GM12878 (cell line): ENCODE results near the gene EFHD2. TPM values are rescaled to one million over a fixed set of nuclear protein-coding genes. Genes with fewer than 3 reads are reported as not detected.

Experiments
- ATAC-seq: fragments of 200-7000 bp; cut with Tn5 transposase; 3 replicates; pipeline ENCODE4 v1.9.1; 2020; ENCODE audit warnings: mild to moderate bottlenecking, moderate library complexity
- BruUV-seq: library from RNA; stranded (reverse); fragments of 400-500 nt; replicated peaks from 2 replicates; lab custom pipeline; 2021; lab: Mats Ljungman, UMichigan
- CTCF ChIA-PET: fragments of 300-600 bp; sonication (Branson Sonifier 250); formaldehyde crosslinking; extraction: SDS; loops from one replicate; lab custom pipeline; 2021; ENCODE audit warnings: inconsistent platforms; lab: Yijun Ruan, JAX
- POLR2A ChIA-PET: fragments of 350-600 bp; formaldehyde crosslinking; extraction: SDS; loops from one replicate; lab custom pipeline; 2021; ENCODE audit warnings: inconsistent platforms; lab: Charles Lee
- RAD21 ChIA-PET: fragments of 300-600 bp; sonication (Branson Sonifier 250); formaldehyde crosslinking; loops from one replicate; lab custom pipeline; 2023; ENCODE audit warnings: antibody characterized with exemption; ENCODE audit not compliant: unreplicated experiment; lab: Charles Lee
- SMC1A ChIA-PET: fragments of 300-600 bp; sonication (Branson Sonifier 250); formaldehyde crosslinking; loops from one replicate; lab custom pipeline; 2023; ENCODE audit not compliant: unreplicated experiment, uncharacterized antibody; lab: Charles Lee
- DNase-seq: peaks from one replicate; pipeline ENCODE4 v3.0.0-alpha.2; 2011; ENCODE audit warnings: low read depth, low spot score
- FAIRE-seq: peaks from 3 replicates; lab custom pipeline; 2011; peaks lifted over from hg19 to GRCh38; lab: Jason Lieb, UNC
- H2AFZ ChIP-seq: 2 replicates; pipeline ENCODE4 v1.6.0; 2011; ENCODE audit warnings: low read depth, low read length, control low read depth; ENCODE audit not compliant: control insufficient read depth
- H3K27ac ChIP-seq: 2 replicates; pipeline ENCODE4 v1.5.1; 2011; ENCODE audit warnings: control low read depth; ENCODE audit not compliant: control insufficient read depth, insufficient read depth
- H3K27me3 ChIP-seq, 2 experiments: replicated peaks in 1 of 2; 2 replicates each; pipeline versions ENCODE4 v1.6.0 to v1.6.1; 2011; ENCODE audit warnings: low read length in 1 of 2; ENCODE audit not compliant: control insufficient read depth in 2 of 2, insufficient read depth in 2 of 2
- H3K36me3 ChIP-seq, 2 experiments: 2 replicates each; pipeline ENCODE4 v1.5.1; 2011; ENCODE audit warnings: low read length in 1 of 2; ENCODE audit not compliant: control insufficient read depth in 2 of 2, insufficient read depth in 2 of 2
- H3K4me1 ChIP-seq: 2 replicates; pipeline ENCODE4 v1.6.1; 2011; ENCODE audit warnings: mild to moderate bottlenecking, low read length, moderate library complexity, mixed read lengths; ENCODE audit not compliant: control insufficient read depth, insufficient read depth
- H3K4me2 ChIP-seq: 2 replicates; pipeline ENCODE4 v1.6.0; 2011; ENCODE audit warnings: control low read depth; ENCODE audit not compliant: control insufficient read depth, insufficient read depth
- H3K4me3 ChIP-seq: fragments of 200-600 bp; sonication (generic); 2 replicates; pipeline ENCODE4 v1.5.1; 2016
- H3K79me2 ChIP-seq: 2 replicates; pipeline ENCODE4 v1.6.0; 2011; ENCODE audit warnings: low read length; ENCODE audit not compliant: control insufficient read depth, insufficient read depth
- H3K9ac ChIP-seq: 2 replicates; pipeline ENCODE4 v1.8.0; 2011; ENCODE audit warnings: low read length, control low read depth, mixed read lengths; ENCODE audit not compliant: control insufficient read depth, insufficient read depth
- H3K9me3 ChIP-seq: replicated peaks from 3 replicates; pipeline ENCODE4 v1.5.1; 2011; ENCODE audit warnings: mild to moderate bottlenecking, low read length; ENCODE audit not compliant: control insufficient read depth, insufficient read depth
- H4K20me1 ChIP-seq: 2 replicates; pipeline ENCODE4 v1.6.0; 2011; ENCODE audit not compliant: control insufficient read depth, insufficient read depth
- E2F4 ChIP-seq: IDR thresholded peaks from 2 replicates; pipeline ENCODE4 v1.6.1; 2012; ENCODE audit warnings: low read depth, low read length, improper control_type of control experiment
- EED ChIP-seq: sonication (generic); IDR thresholded peaks from 2 replicates; pipeline ENCODE4 v1.6.1; 2016; ENCODE audit warnings: antibody characterized with exemption, low read depth
- IKZF2 ChIP-seq, 2 experiments: fragments of 450-650 bp; IDR thresholded peaks; 2 replicates each; pipeline ENCODE4 v1.6.1; 2017; ENCODE audit warnings: mild to moderate bottlenecking in 2 of 2, moderate library complexity in 2 of 2
- KDM1A ChIP-seq: fragments of 200-600 bp; sonication (generic); IDR thresholded peaks from 2 replicates; pipeline ENCODE4 v1.6.1; 2016; ENCODE audit warnings: borderline replicate concordance
- MTA3 ChIP-seq: IDR thresholded peaks from 2 replicates; pipeline ENCODE4 v1.6.1; 2012; ENCODE audit warnings: low read length, inconsistent platforms, borderline replicate concordance
- NR2F1 ChIP-seq: fragments of 450-650 bp; conservative IDR thresholded peaks from 2 replicates; pipeline ENCODE4 v1.6.1; 2017; ENCODE audit warnings: mild to moderate bottlenecking
- RCOR1 ChIP-seq: conservative IDR thresholded peaks from 2 replicates; pipeline ENCODE4 v1.6.1; 2012; ENCODE audit warnings: low read depth, low read length, improper control_type of control experiment
- WGBS: methylation state at CpG from one replicate; pipeline ENCODE4 v1.1.6; 2016; ENCODE audit warnings: low lambda C conversion rate; ENCODE audit not compliant: insufficient replicate concordance, insufficient coverage; ENCODE audit errors: missing lambda C conversion rate; 5-methylcytosine and 5-hydroxymethylcytosine counted together
- in situ Hi-C: fragments of 300-500 bp; cut with MboI; formaldehyde crosslinking; loops from 9 replicates; pipeline ENCODE4 v1.14.3; 2018; ENCODE audit warnings: mixed read lengths
- intact Hi-C: fragments of 100-400 bp; cut with micrococcal nuclease; formaldehyde crosslinking; loops from one replicate; pipeline ENCODE4 v1.14.2; 2022; ENCODE audit not compliant: unreplicated experiment
- polyA plus RNA-seq, 11 experiments: library from polyadenylated mRNA; depleted of rRNA in 4 of 11; unstranded in 6 of 11; stranded (reverse) in 5 of 11; fragments of >200 nt; fragmentation: Nextera tagmentation in 4 of 11; fragmentation: Illumina TruSeq in 1 of 11; extraction: Ambion mirVana in 4 of 11; extraction: Trizol in 1 of 11; gene quantifications; 1 replicate in 1 of 11; 2 replicates in 10 of 11; pipeline versions ENCODE4 v1.2.1 to v1.2.3, GENCODE V29; 2011 to 2016; ENCODE audit warnings: inconsistent platforms in 2 of 11, missing spikeins in 2 of 11, low read depth in 1 of 11
- total RNA-seq, 4 experiments: library from RNA; depleted of rRNA in 3 of 4; stranded (reverse); fragments of >200 nt in 3 of 4; fragmentation: Illumina TruSeq in 1 of 4; extraction: Trizol in 1 of 4; gene quantifications; 2 replicates each; pipeline versions ENCODE4 v1.2.1 to v1.2.3, GENCODE V29; 2013 to 2021
- TF ChIP-seq, protein P1 (sequence below): fragments of 450-650 bp; IDR thresholded peaks from 2 replicates; pipeline ENCODE4 v1.6.1; 2016; ENCODE audit warnings: mild to moderate bottlenecking

EFHD2 gene
- total and polyA plus RNA-seq, 10 of the 15 experiments (the other 5 are each of a cell fraction or from before 2014, with no cell fraction given) = 4.0 to 114 (median 66.1) TPM

DNA sequence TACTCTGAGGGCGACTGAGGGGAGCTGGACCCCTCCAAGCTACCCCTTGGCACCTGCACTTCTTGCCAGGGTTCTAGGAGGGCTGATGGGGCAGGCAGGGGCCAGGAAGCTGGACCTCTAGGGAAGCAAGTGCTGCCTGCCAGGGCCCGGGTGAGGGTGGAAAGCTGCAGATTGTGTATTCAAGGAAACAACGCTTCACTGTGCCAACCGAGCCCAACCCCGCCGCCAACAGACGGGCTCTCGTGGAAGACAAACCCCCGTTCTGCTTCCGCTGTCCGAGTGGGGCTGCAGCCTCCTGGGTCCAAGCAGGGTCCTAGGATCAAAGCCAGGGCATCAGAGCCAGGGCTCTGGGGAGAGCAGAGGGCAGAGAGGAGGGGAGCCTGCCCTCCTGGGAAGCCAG, 3.2 kb downstream of the EFHD2 start:
- H4K20me1 ChIP-seq = no peaks in the 10 kb centered on the region; the same call in 1 of the 2 replicates
- H3K36me3 ChIP-seq = peaks cover 0 to 2% of the 10 kb centered on the region in 2 experiments; a peak in 1 of 4 replicates
- ChIA-PET CTCF (interaction anchor here (1.0 to 2.1 kb wide), 3 partner anchors 11 to 90 kb away, joined by 4 to 14 read pairs (median 5); no protein-coding TSS in a partner anchor), SMC1A (interaction anchor here (0.6 to 1.6 kb wide), 3 partner anchors 9 to 89 kb away, joined by 3 to 4 read pairs (median 3); no protein-coding TSS in a partner anchor), RAD21 (interaction anchor here (1.1 to 1.6 kb wide), 4 partner anchors 9 to 90 kb away, joined by 3 to 10 read pairs (median 4); no protein-coding TSS in a partner anchor), POLR2A (interaction anchor here (0.5 to 1.3 kb wide), 2 partner anchors 10 to 975 kb away, joined by 3 to 4 read pairs; no protein-coding TSS in a partner anchor)
- 90% methylated on average over 11 of the region's 11 CpGs for WGBS
- peaks cover 48% of the 10 kb centered on the region for H3K4me1 ChIP-seq
- H3K79me2 ChIP-seq = peaks cover 70% of the 10 kb centered on the region
- no peak for FAIRE-seq
- H3K9ac ChIP-seq = peak overlapping the region; percentile 83; the same call in 1 of the 2 replicates
- H2AFZ ChIP-seq = no peak overlapping the region
- H3K27ac ChIP-seq = 0 out of 2 replicates have a peak overlapping the region, but pooled peaks have one; percentile 75
- no TSS peak for BruUV-seq
- peak overlapping the region; percentile 97; the same call in 1 of the 2 replicates for H3K4me2 ChIP-seq
- in situ Hi-C loops = no loop called here
- TF ChIP-seq NR2F1 (no peak), E2F4 (no peak), MTA3 (no peak), KDM1A (no peak), IKZF2 (IDR thresholded peaks at IDR 0.05) (no peak), RCOR1 (no peak), EED (no peak)
- TF ChIP-seq, protein P1, sequence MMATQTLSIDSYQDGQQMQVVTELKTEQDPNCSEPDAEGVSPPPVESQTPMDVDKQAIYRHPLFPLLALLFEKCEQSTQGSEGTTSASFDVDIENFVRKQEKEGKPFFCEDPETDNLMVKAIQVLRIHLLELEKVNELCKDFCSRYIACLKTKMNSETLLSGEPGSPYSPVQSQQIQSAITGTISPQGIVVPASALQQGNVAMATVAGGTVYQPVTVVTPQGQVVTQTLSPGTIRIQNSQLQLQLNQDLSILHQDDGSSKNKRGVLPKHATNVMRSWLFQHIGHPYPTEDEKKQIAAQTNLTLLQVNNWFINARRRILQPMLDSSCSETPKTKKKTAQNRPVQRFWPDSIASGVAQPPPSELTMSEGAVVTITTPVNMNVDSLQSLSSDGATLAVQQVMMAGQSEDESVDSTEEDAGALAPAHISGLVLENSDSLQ = no peak
- TF ChIP-seq, all 136 proteins: peak for 0
- Histone ChIP-seq H3K4me3 (peak overlapping the region; percentile 97; the same call in 1 of the 2 replicates), H3K9me3 (no peaks in the 10 kb centered on the region), H3K27me3 (peaks cover 0 to 3% of the 10 kb centered on the region in 2 experiments; a peak in 1 of 4 replicates)
- no peak for ATAC-seq
- intact Hi-C loops = no loop called here
- no peak for DNase-seq
